Adipose tissue (tissue), 3 donors: ENCODE data around the gene TMIE. TPM values are rescaled to one million over a fixed set of nuclear protein-coding genes. Genes with fewer than 3 reads are reported as not detected.

Experiments
- H3K27ac ChIP-seq: one replicate; pipeline ENCODE4 v1.5.1; 2013; ENCODE audit warnings: low read depth, low read length
- WGBS, 3 donors: extraction: QIAGEN DNeasy Blood & Tissue Kit; methylation state at CpG; one replicate each; pipeline ENCODE4 v1.1.7; 2013; 5-methylcytosine and 5-hydroxymethylcytosine counted together
- polyA plus RNA-seq, 3 donors: library from polyadenylated mRNA; stranded (reverse); fragments of 200-250 nt; gene quantifications; one replicate each; pipeline ENCODE4 v1.2.3, GENCODE V29; 2013
- donor health status: healthy with polysubstance abuse.
- donor health status: Bipolar disorder and iron deficiency.
- donor health status: healthy.

Gene TMIE
- polyA plus RNA-seq, 3 donors = 0.14 to 0.34 (median 0.33) TPM

- H3K27ac ChIP-seq = no peak overlapping the region
Measured at GRCh38 chr3:46680298-46680826, 20.8 kb upstream of the TMIE start.

GRCh38 chr3:46681387-46681786, 19.8 kb upstream of the TMIE start:
- H3K27ac ChIP-seq = no peak overlapping the region
- WGBS, 3 donors = 87 to 92% (median 91%) methylated on average over 10 of the region's 10 CpGs

More at GRCh38 chr3:46680298-46680826, 20.8 kb upstream of the TMIE start:
- 76 to 93% (median 92%) methylated on average over 8 to 9 of the region's 9 CpGs for WGBS, 3 donors

GRCh38 chr3:46681856-46682540, 19.2 kb upstream of the TMIE start:
- 75 to 87% (median 79%) methylated on average over 12 to 13 of the region's 13 CpGs for WGBS, 3 donors
- H3K27ac ChIP-seq = no peak overlapping the region

GRCh38 chr3:46682974-46683373, 18.2 kb upstream of the TMIE start:
- WGBS, 3 donors = 86 to 92% (median 91%) methylated on average over 11 of the region's 11 CpGs
- no peak overlapping the region for H3K27ac ChIP-seq

- no peak overlapping the region for H3K27ac ChIP-seq
- WGBS, 3 donors = 85 to 93% (median 93%) methylated on average over 2 of the region's 2 CpGs
Measured at GRCh38 chr3:46684891-46685290, 16.3 kb upstream of the TMIE start.

GRCh38 chr3:46685446-46685845, 15.7 kb upstream of the TMIE start:
- no peak overlapping the region for H3K27ac ChIP-seq
- 89 to 96% (median 93%) methylated on average over 9 of the region's 9 CpGs for WGBS, 3 donors

- no peak overlapping the region for H3K27ac ChIP-seq
- WGBS, 3 donors = 47 to 70% (median 50%) methylated on average over 5 of the region's 5 CpGs
Measured at GRCh38 chr3:46690798-46691197, 10.4 kb upstream of the TMIE start.

- WGBS, 3 donors = 28 to 65% (median 63%) methylated on average over 11 of the region's 11 CpGs
- H3K27ac ChIP-seq = no peak overlapping the region
Measured at GRCh38 chr3:46692566-46692990, 8.6 kb upstream of the TMIE start.

- H3K27ac ChIP-seq = no peak within 1 kb of the TSS
- 0 to 1% (median 1%) methylated on average over 50 to 71 of the region's 71 CpGs for WGBS, 3 donors
Measured at GRCh38 chr3:46693038-46693891, 7.9 kb upstream of the TMIE start, which contains the start of gene ALS2CL. TSS of gene ALS2CL (minus strand) at chr3:46693679. CDS start at chr3:46689440, 4,239 bp downstream.

GRCh38 chr3:46693892-46694226, 7.3 kb upstream of the TMIE start:
- WGBS, 3 donors = 15 to 26% (median 23%) methylated on average over 27 to 30 of the region's 30 CpGs
- H3K27ac ChIP-seq = no peak overlapping the region

- H3K27ac ChIP-seq = no peak overlapping the region
- 92 to 100% (median 99%) methylated on average over 3 of the region's 3 CpGs for WGBS, 3 donors
Measured at GRCh38 chr3:46694520-46694919, 6.7 kb upstream of the TMIE start.

GRCh38 chr3:46695177-46695961, 5.8 kb upstream of the TMIE start:
- WGBS, 3 donors = 47 to 88% (median 48%) methylated on average over 10 to 11 of the region's 11 CpGs

GRCh38 chr3:46695962-46696894, 5.0 kb upstream of the TMIE start:
- WGBS, 3 donors = 71 to 77% (median 72%) methylated on average over 4 of the region's 4 CpGs

More at GRCh38 chr3:46695177-46695961, 5.8 kb upstream of the TMIE start:
- H3K27ac ChIP-seq = no peak overlapping the region

GRCh38 chr3:46699676-46700523, 1.3 kb upstream of the TMIE start:
- WGBS, 3 donors = 62 to 85% (median 72%) methylated on average over 8 of the region's 8 CpGs
- H3K27ac ChIP-seq = no peak overlapping the region

More at GRCh38 chr3:46695962-46696894, 5.0 kb upstream of the TMIE start:
- H3K27ac ChIP-seq = no peak overlapping the region

- no peak overlapping the region for H3K27ac ChIP-seq
- WGBS, 3 donors = 36 to 49% (median 48%) methylated on average over 4 of the region's 4 CpGs
Measured at GRCh38 chr3:46700772-46701171, 420 bp upstream of the TMIE start.

- H3K27ac ChIP-seq = no peak overlapping the region
- 74 to 88% (median 79%) methylated on average over 4 of the region's 4 CpGs for WGBS, 3 donors
Measured at GRCh38 chr3:46702246-46703012, 1.2 kb downstream of the TMIE start.
